ENCODE data around the gene MGAT5. TPM values are rescaled to one million over a fixed set of nuclear protein-coding genes. Genes with fewer than 3 reads are reported as not detected.

MGAT5 gene
- total RNA-seq, 1 experiment from 2014 or later = 52.4 TPM

GRCh38 chr2:134220344-134220974 lies 33.4 kb upstream of the MGAT5 start:
- ATAC-seq (peak; percentile 68), DNase-seq (ENCODE audit: low spot score) (no peak)
- TF ChIP-seq ZNF138 (CRISPR knock-in tag; conservative IDR thresholded peaks at IDR 0.05) = no peak
- no peak for TF ChIP-seq PRDM15 (CRISPR knock-in tag; IDR thresholded peaks at IDR 0.05)
- TF ChIP-seq MYBL2 (CRISPR knock-in tag; IDR thresholded peaks at IDR 0.05) = no peak
- no peak for TF ChIP-seq STAT6 (CRISPR knock-in tag; conservative IDR thresholded peaks at IDR 0.05; ENCODE audit: low read depth)
- TF ChIP-seq E2F4 (CRISPR knock-in tag; IDR thresholded peaks at IDR 0.05; ENCODE audit: borderline replicate concordance, low read depth) = no peak
- no peak for TF ChIP-seq ZSCAN18 (CRISPR knock-in tag; IDR thresholded peaks at IDR 0.05)
- no peak for TF ChIP-seq ATF2 (CRISPR knock-in tag; IDR thresholded peaks at IDR 0.05; ENCODE audit: borderline replicate concordance, low read depth)
- no peak for TF ChIP-seq NFYB (CRISPR knock-in tag; conservative IDR thresholded peaks at IDR 0.05; ENCODE audit: low read depth)
- TF ChIP-seq USF1 (CRISPR knock-in tag; IDR thresholded peaks at IDR 0.05) = no peak
- TF ChIP-seq EMX1 (CRISPR knock-in tag; IDR thresholded peaks at IDR 0.05) = no peak
- no peak for TF ChIP-seq MLX (CRISPR knock-in tag; IDR thresholded peaks at IDR 0.05)
- Mint-ChIP-seq H3K9me3 (no peaks in the 10 kb centered on the region), H3K36me3 (no peaks in the 10 kb centered on the region), H3K4me3 (peak overlapping the region; percentile 10; the same call in 1 of the 2 replicates), H3K27ac (peak overlapping the region; percentile 66), H3K27me3 (ENCODE audit: low read depth) (no peaks in the 10 kb centered on the region), H3K4me1 (peaks cover 54% of the 10 kb centered on the region)
- ChIA-PET POLR2A (interaction anchor here (0.5 kb wide), 1 partner anchor 705 kb away, joined by 5 read pairs; no protein-coding TSS in a partner anchor), CTCF (interaction anchor here (0.9 to 1.5 kb wide), 3 partner anchors 8 to 230 kb away, joined by 4 to 5 read pairs (median 4); no protein-coding TSS in a partner anchor)
